Left hindlimb (tissue), 1 donor: Measurements from ENCODE around the gene SPG11.
"Not testable (repeated sequence)": the region's sequence is repeated elsewhere in the genome, so short reads cannot be mapped to it uniquely, and the experiment has no call there.

ENCODE experiments used
- DNase-seq: peaks from one replicate; pipeline ENCODE4 v3.0.0-alpha.2; 2018

SPG11 gene

DNA sequence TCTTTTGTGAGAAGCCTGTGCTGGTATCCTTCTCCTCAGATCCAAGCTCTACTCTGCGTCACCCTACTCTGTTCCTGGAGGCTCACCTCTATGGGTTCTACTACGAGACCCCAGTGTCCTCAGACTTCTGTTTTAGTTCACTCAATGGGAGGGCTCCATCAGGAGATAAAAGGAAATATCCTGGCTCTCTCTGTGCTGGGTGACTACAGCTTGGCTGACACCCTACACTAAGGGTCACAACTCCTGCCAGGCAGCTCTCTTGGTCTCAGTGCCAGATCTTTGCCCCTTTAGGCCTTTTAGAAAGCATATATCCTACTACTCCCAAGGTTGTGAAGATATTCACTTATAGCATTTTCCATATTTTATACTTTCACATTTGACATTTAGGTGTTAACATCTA lies 46.5 kb downstream of the SPG11 start:
- no peak for DNase-seq

DNA sequence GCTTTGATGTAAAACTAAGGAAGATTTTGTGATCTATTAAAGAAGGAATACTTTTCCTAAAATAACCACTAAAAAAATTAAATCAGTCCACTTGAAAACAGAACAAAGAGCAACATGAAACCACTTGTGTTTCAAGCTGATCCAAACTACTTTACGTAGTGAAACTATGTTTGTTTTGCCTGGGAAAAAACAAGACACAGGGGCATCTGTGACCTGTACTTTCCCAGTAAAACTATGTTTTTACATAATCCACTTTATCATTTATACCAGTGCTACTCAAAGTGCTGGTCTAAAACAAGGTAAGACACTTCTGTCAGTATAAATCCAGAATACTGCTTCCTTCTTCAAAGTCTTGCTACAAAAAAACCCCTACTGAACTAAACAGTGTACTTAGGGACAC lies 56.7 kb downstream of the SPG11 start:
- DNase-seq, result no peak

- no peak for DNase-seq
Observed at GRCh38 chr15:44603126-44603525, 60.3 kb downstream of the SPG11 start.

GRCh38 chr15:44598892-44599291 lies 64.6 kb downstream of the SPG11 start:
- DNase-seq, result no peak

- DNase-seq, result no peak
Observed at GRCh38 chr15:44598066-44598465, 65.4 kb downstream of the SPG11 start.

GRCh38 chr15:44596511-44597010 lies 66.9 kb downstream of the SPG11 start:
- no peak for DNase-seq

GRCh38 chr15:44595656-44596510 lies 67.6 kb downstream of the SPG11 start:
- DNase-seq, result no peak

GRCh38 chr15:44595246-44595645 lies 68.2 kb downstream of the SPG11 start:
- no peak for DNase-seq

GRCh38 chr15:44593042-44593736 lies 70.3 kb downstream of the SPG11 start:
- no peak for DNase-seq

DNA sequence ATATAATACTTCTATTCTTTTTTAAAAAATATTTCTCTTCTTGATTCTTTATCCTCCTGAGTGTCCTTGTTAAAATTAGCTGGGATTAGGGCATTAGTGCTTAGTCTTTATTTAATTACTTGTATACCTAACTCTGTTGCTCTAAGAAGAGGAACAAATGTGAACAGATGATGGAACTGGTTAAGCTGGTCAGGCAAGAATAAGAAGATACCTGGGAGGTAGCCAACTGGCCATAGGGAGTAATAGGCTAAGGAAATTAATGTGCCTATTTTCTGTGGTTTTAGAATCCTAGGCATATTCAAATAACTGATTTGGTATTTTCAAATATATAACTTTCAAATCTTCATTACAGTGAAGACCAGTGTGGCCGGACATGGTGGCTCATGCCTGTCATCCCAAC lies 72.1 kb downstream of the SPG11 start:
- no peak for DNase-seq

- no peak for DNase-seq
Observed at GRCh38 chr15:44588541-44588940, 74.9 kb downstream of the SPG11 start.

DNA sequence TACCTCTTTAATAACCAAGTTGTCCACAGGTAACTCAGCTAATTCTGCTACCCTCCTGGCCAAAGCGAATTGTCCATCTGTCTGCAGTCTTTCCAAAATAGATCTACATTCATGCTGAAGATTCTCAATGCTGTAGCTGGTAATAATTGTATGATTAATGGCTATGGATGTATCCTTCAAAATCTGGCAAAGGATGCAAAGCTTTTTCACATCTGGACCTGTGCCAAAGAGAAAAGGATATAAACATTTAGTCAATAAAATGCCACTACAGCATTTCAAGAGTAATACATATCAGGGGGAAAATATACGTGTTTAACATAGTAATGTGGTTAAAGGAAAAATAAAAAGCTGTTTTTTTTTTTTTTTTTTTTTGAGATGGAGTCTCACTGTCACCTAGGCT lies 77.8 kb downstream of the SPG11 start:
- no peak for DNase-seq

- DNase-seq, result no peak
Observed at GRCh38 chr15:44584162-44584749, 79.2 kb downstream of the SPG11 start.

DNA sequence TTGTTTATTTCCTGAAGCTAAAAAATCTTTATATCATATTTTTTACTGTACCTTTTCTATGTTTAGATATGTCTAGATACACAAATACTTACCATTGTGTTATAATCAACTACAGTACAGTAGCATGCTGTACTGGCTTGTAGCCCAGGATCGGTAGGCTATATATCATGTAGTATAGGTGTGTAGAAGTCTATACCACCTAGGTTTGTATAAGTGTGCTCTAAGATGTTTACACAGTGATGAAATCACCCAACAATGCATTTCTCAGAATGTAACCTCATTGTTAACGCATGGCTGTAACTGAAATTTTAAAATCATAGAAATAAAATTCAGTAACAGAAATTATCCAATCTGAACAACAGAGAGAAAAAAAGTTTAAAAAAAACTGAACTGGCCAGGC lies 83.4 kb downstream of the SPG11 start:
- DNase-seq, result no peak

DNA sequence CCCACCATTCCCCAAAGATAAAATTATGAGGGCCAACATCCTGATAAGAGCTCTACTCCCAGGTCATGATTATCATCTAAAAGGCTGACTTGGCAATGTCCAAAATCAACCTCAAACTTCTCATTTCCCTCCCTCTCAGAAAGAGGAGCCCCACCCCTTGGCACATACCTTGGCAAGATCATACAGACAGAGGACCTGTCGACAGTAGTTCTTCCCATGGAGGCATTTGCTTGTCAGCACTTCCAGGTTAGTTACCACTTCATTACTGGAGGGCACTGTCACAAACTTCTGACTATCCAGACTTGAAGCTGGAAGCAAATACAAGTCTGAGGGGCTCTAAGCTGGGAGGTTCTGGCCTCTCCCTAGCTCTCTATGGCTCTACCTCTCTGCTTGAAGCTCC lies 88.7 kb downstream of the SPG11 start:
- no peak for DNase-seq

DNA sequence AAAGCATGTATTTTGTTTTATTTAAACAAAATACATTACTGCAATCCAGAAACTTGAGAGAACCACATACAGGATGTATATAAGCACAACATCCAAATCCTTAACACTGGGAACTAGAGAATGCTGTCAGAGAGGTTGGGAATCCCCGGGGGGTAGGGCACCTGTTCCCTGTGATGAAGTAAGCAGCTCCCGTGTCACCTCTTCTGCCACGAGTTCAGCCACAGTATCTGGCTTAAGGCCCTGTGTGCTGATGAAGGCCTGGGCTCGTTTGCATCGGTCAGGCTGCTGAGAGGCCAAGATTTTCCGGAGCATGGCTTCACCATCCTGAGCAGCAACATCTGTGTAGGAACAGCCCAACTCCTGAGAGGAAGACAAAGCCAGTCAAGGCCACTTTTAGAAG lies 90.1 kb downstream of the SPG11 start:
- DNase-seq, result no peak

DNA sequence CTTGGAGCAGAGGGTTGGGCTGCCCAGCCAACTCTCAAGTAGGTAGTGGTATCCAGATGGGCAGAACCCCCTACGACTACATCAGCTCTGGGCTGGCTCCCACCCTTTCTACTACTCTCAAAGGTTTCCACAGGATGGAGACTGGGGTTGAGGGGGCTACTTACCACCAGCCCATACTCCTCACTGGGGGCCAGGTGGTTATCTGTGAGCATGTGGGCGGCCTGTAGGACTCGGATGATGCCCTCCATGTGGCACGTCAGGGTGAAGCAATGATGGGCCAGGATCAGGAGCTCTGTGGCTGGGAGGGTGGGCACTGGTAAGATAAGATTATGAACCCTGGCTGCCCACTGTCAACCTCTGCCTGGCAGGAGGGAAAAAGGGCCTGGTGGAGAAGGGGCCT lies 93.1 kb downstream of the SPG11 start:
- DNase-seq, result no peak

DNA sequence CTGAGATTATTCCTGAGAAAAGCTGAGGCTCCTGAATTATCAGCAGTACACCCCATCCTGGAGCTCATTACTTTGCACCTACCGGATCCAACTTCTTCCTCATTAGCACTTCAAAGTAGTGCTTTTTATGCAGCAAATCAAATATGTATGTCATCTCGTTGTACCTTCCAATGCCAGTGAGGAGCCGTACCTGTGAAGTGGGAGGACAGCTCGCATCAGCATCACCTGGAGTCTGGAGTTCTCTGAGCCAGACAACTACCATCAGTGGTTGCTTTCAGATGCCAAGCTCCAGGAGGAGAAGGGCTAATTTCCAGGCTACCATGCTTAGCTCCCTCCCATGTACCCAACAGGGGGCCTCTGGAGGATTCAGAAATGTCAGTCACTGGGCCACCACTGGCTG lies 94.1 kb downstream of the SPG11 start:
- DNase-seq, result no peak

- DNase-seq, result no peak
Observed at GRCh38 chr15:44568338-44568737, 95.1 kb downstream of the SPG11 start.

- DNase-seq, result no peak
Observed at GRCh38 chr15:44566155-44566540, 97.3 kb downstream of the SPG11 start.

DNA sequence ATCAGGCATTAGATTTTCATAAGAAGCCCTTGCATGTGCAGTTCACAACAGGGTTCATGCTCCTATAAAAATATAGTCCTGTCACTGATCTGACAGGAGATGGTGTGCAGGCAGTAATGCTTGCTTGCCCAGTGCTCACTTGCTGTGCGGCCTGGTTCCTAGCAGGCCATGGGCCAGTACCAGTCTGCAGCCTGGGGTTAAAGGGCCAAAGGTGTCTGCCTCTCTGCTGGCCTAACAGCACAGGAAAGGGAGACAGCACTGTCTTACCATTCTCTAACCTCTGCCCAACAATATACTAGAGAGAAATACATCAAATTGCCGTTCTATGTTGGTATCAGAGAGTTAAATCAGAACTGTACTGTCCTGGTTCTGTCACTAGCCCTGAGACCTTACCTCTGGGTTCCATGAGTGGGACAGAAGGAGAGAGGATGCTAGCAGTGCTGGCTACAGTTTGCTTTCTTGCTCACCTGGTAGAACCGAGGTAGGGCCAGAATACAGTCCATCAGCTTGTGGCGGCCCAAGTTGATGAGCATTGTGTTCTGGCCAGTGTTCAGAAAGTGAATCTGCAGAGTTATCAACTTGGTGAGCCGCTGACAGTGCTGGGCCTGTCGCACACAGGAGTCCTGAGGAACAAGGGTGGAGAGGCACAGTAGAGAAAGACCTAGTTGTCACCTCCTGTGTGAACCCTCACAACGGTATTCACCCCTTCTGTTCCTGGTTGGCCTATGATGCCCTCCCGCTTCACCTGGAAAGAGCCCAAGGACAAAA lies 97.9 kb downstream of the SPG11 start:
- DNase-seq, result no peak

DNA sequence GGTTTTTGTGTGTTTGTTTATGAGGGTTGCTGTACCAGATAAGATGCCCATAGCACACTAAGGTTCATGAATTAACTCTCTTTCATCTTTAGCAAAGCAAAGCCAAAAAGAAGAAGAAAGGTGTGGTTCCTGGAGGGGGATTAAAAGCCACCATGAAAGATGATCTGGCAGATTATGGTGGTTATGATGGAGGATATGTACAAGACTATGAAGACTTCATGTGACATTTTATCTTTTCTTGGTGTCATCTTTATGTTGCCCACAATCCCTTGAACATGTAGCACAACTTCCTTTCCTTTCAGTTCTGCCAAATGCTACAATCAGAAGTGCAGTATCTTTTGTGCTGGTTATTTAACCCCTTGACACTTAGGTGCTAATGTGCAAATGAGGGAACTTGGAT lies 102.5 kb downstream of the SPG11 start:
- not testable (repeated sequence) for DNase-seq
